Lower leg skin (tissue), 3 donors: ENCODE measurements around the gene COL4A1.

Source experiments
- CTCF ChIP-seq, 3 donors: fragments of 450-650 bp; IDR thresholded peaks; one replicate each; pipeline ENCODE4 v1.5.1; 2016; ENCODE audit warnings: antibody characterized with exemption in 3 of 3, mild to moderate bottlenecking in 3 of 3, moderate library complexity in 2 of 3
- POLR2A ChIP-seq, 2 donors: fragments of 450-650 bp; IDR thresholded peaks; one replicate each; pipeline ENCODE4 v1.6.1; 2016 to 2017; ENCODE audit warnings: antibody characterized with exemption in 2 of 2, mild to moderate bottlenecking in 1 of 2, moderate library complexity in 1 of 2

GRCh38 chr13:110275931-110276552, 30.9 kb downstream of the COL4A1 start:
- no peak for TF ChIP-seq CTCF (IDR thresholded peaks at IDR 0.05)
- TF ChIP-seq POLR2A (IDR thresholded peaks at IDR 0.05) = no peak
